HEK293 (cell line): Measurements from ENCODE around the gene FAM120C.
A peak's percentile ranks its signal among the peaks of the same experiment; 100 is the strongest.

ENCODE experiments used
- BCL6B ChIP-seq: fragments of 450-650 bp; formaldehyde crosslinking; IDR thresholded peaks from 2 replicates; pipeline ENCODE4 v1.5.1; 2017; ENCODE audit warnings: missing biosample characterization, missing genetic modification characterization
- GLI4 ChIP-seq: fragments of 450-650 bp; formaldehyde crosslinking; IDR thresholded peaks from 2 replicates; pipeline ENCODE4 v1.5.1; 2016; ENCODE audit warnings: missing biosample characterization, missing genetic modification characterization
- GLIS2 ChIP-seq: fragments of 450-650 bp; formaldehyde crosslinking; IDR thresholded peaks from 2 replicates; pipeline ENCODE4 v1.5.1; 2016; ENCODE audit warnings: missing biosample characterization, missing genetic modification characterization
- IKZF3 ChIP-seq: fragments of 450-650 bp; IDR thresholded peaks from 2 replicates; pipeline ENCODE4 v1.5.0; 2018; ENCODE audit warnings: missing biosample characterization, mild to moderate bottlenecking, missing genetic modification characterization, moderate library complexity
- KLF16 ChIP-seq: fragments of 450-650 bp; formaldehyde crosslinking; IDR thresholded peaks from 2 replicates; pipeline ENCODE4 v1.5.1; 2017; ENCODE audit warnings: missing biosample characterization, missing genetic modification characterization
- SCRT1 ChIP-seq: fragments of 450-650 bp; formaldehyde crosslinking; IDR thresholded peaks from 2 replicates; pipeline ENCODE4 v1.5.1; 2016; ENCODE audit warnings: missing biosample characterization, missing genetic modification characterization, borderline replicate concordance
- YY2 ChIP-seq: fragments of 450-650 bp; formaldehyde crosslinking; IDR thresholded peaks from 2 replicates; pipeline ENCODE4 v1.5.1; 2016; ENCODE audit warnings: missing biosample characterization, missing genetic modification characterization
- ZNF112 ChIP-seq: fragments of 450-650 bp; formaldehyde crosslinking; IDR thresholded peaks from 2 replicates; pipeline ENCODE4 v1.5.0; 2017; ENCODE audit warnings: missing biosample characterization, missing genetic modification characterization
- ZNF114 ChIP-seq: fragments of 450-650 bp; formaldehyde crosslinking; IDR thresholded peaks from 2 replicates; pipeline ENCODE4 v1.5.0; 2017; ENCODE audit warnings: missing biosample characterization, missing genetic modification characterization
- ZNF133 ChIP-seq: fragments of 450-650 bp; formaldehyde crosslinking; IDR thresholded peaks from 2 replicates; pipeline ENCODE4 v1.5.1; 2016; ENCODE audit warnings: missing biosample characterization, missing genetic modification characterization
- ZNF175 ChIP-seq: fragments of 450-650 bp; formaldehyde crosslinking; IDR thresholded peaks from 2 replicates; pipeline ENCODE4 v1.5.1; 2016; ENCODE audit warnings: missing biosample characterization, missing genetic modification characterization
- ZNF214 ChIP-seq: fragments of 450-650 bp; formaldehyde crosslinking; IDR thresholded peaks from 2 replicates; pipeline ENCODE4 v1.5.1; 2017; ENCODE audit warnings: missing biosample characterization, mild to moderate bottlenecking, missing genetic modification characterization, borderline replicate concordance
- ZNF223 ChIP-seq: fragments of 450-650 bp; formaldehyde crosslinking; IDR thresholded peaks from 2 replicates; pipeline ENCODE4 v1.5.1; 2016; ENCODE audit warnings: missing biosample characterization, missing genetic modification characterization
- ZNF248 ChIP-seq: fragments of 450-650 bp; formaldehyde crosslinking; IDR thresholded peaks from 2 replicates; pipeline ENCODE4 v1.5.1; 2017; ENCODE audit warnings: missing biosample characterization, missing genetic modification characterization
- ZNF274 ChIP-seq, 2 experiments: fragments of 200-500 bp in 1 of 2; fragments of 450-650 bp in 1 of 2; sonication (Bioruptor generic) in 1 of 2; formaldehyde crosslinking in 1 of 2; IDR thresholded peaks; 2 replicates each; pipeline versions ENCODE4 v1.5.1 to v1.6.1; 2014 to 2016; ENCODE audit warnings: borderline replicate concordance in 1 of 2, inconsistent platforms in 1 of 2, low read length in 1 of 2, missing biosample characterization in 1 of 2, missing genetic modification characterization in 1 of 2
- ZNF426 ChIP-seq: fragments of 450-650 bp; formaldehyde crosslinking; IDR thresholded peaks from 2 replicates; pipeline ENCODE4 v1.5.1; 2017; ENCODE audit warnings: missing biosample characterization, missing genetic modification characterization, mild to moderate bottlenecking, inconsistent platforms, moderate library complexity
- ZNF549 ChIP-seq: fragments of 450-650 bp; IDR thresholded peaks from 2 replicates; pipeline ENCODE4 v1.5.1; 2018; ENCODE audit warnings: missing biosample characterization, missing genetic modification characterization, mild to moderate bottlenecking, inconsistent platforms, moderate library complexity
- ZNF561 ChIP-seq: fragments of 450-650 bp; IDR thresholded peaks from 2 replicates; pipeline ENCODE4 v1.5.1; 2018; ENCODE audit warnings: missing biosample characterization, missing genetic modification characterization, borderline replicate concordance
- ZNF600 ChIP-seq: fragments of 450-650 bp; formaldehyde crosslinking; IDR thresholded peaks from 2 replicates; pipeline ENCODE4 v1.5.1; 2016; ENCODE audit warnings: missing biosample characterization, missing genetic modification characterization
- ZNF677 ChIP-seq: fragments of 450-650 bp; IDR thresholded peaks from 2 replicates; pipeline ENCODE4 v1.5.0; 2018; ENCODE audit warnings: missing biosample characterization, mild to moderate bottlenecking, missing genetic modification characterization, moderate library complexity
- ZNF701 ChIP-seq: fragments of 450-650 bp; formaldehyde crosslinking; IDR thresholded peaks from 2 replicates; pipeline ENCODE4 v1.5.1; 2016; ENCODE audit warnings: missing biosample characterization, missing genetic modification characterization
- ZNF776 ChIP-seq: fragments of 450-650 bp; formaldehyde crosslinking; IDR thresholded peaks from 2 replicates; pipeline ENCODE4 v1.5.0; 2017; ENCODE audit warnings: missing biosample characterization, missing genetic modification characterization, borderline replicate concordance
- ZNF792 ChIP-seq: fragments of 450-650 bp; formaldehyde crosslinking; IDR thresholded peaks from 2 replicates; pipeline ENCODE4 v1.5.1; 2016; ENCODE audit warnings: missing biosample characterization, missing genetic modification characterization
- ZNF843 ChIP-seq: fragments of 450-650 bp; formaldehyde crosslinking; IDR thresholded peaks from 2 replicates; pipeline ENCODE4 v1.5.1; 2016; ENCODE audit warnings: missing biosample characterization, missing genetic modification characterization
- TF ChIP-seq, protein P1 (sequence below): fragments of 450-650 bp; formaldehyde crosslinking; IDR thresholded peaks from 2 replicates; pipeline ENCODE4 v1.5.1; 2016; ENCODE audit warnings: missing biosample characterization, missing genetic modification characterization
- TF ChIP-seq, protein P2 (sequence below): fragments of 450-650 bp; formaldehyde crosslinking; IDR thresholded peaks from 2 replicates; pipeline ENCODE4 v1.5.1; 2016; ENCODE audit warnings: missing biosample characterization, missing genetic modification characterization
- TF ChIP-seq, protein P3 (sequence below): fragments of 450-650 bp; formaldehyde crosslinking; IDR thresholded peaks from 2 replicates; pipeline ENCODE4 v1.5.1; 2016; ENCODE audit warnings: missing biosample characterization, missing genetic modification characterization
- TF ChIP-seq, protein P4 (sequence below): fragments of 450-650 bp; formaldehyde crosslinking; IDR thresholded peaks from 2 replicates; pipeline ENCODE4 v1.5.1; 2016; ENCODE audit warnings: missing biosample characterization, missing genetic modification characterization

The FAM120C gene

DNA sequence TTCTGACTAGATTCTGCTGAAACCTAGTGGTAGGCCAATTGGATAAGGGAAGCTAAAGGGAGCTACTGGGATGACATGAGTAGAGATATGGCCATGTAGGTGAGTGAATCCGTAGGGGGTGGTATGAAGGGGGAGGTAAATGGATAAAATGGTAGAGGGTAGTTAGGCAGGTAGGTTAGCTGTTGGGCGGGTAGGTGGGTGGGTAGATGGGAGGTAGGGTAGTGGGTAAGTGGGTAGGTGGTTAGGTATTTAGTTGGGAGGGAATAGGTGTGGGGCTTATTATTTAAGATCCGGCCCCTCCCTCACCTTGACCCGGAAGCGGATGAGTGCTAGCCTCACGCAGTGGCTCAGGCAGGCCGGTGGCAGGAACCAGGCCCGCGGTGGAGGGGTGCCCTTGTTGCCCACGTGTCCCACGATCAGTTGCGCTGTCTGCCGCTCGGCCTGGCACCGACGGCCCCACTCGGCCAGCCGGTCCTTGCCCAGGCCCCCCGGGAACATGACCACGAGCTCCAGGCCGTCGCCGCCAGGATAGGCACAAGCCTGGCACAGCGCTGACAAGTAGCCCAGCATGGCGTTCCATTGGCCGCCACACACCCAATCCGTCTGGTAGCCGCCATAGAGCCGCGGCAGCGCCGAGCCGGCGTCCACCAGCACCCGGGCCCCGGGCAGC is 725 bp downstream of the FAM120C start (continued):
- TF ChIP-seq KLF16 (tag by site-specific recombination) (peak; percentile 49), ZNF112 (tag by site-specific recombination) (no peak), ZNF274 (IDR thresholded peaks at IDR 0.05; ENCODE audit: low read length) (no peak), ZNF274 (tag by site-specific recombination; IDR thresholded peaks at IDR 0.05; ENCODE audit: borderline replicate concordance) (no peak), ZNF701 (tag by site-specific recombination) (no peak), YY2 (peak; percentile 85), ZNF426 (tag by site-specific recombination) (no peak), ZNF549 (tag by site-specific recombination) (no peak), ZNF677 (tag by site-specific recombination) (no peak), GLIS2 (tag by site-specific recombination) (peak; percentile 58), SCRT1 (tag by site-specific recombination) (no peak), ZNF843 (tag by site-specific recombination) (no peak), ZNF792 (tag by site-specific recombination) (no peak), ZNF776 (tag by site-specific recombination) (no peak), ZNF214 (tag by site-specific recombination) (no peak), ZNF133 (tag by site-specific recombination) (no peak), ZNF600 (tag by site-specific recombination) (peak; percentile 93), ZNF561 (peak; percentile 73), ZNF248 (tag by site-specific recombination) (no peak), IKZF3 (tag by site-specific recombination) (no peak), ZNF175 (tag by site-specific recombination) (no peak), GLI4 (tag by site-specific recombination) (no peak), BCL6B (tag by site-specific recombination) (no peak), ZNF223 (tag by site-specific recombination) (peak; percentile 71; the same call in 1 of the 2 replicates), ZNF114 (tag by site-specific recombination) (no peak)
- TF ChIP-seq, protein P1, sequence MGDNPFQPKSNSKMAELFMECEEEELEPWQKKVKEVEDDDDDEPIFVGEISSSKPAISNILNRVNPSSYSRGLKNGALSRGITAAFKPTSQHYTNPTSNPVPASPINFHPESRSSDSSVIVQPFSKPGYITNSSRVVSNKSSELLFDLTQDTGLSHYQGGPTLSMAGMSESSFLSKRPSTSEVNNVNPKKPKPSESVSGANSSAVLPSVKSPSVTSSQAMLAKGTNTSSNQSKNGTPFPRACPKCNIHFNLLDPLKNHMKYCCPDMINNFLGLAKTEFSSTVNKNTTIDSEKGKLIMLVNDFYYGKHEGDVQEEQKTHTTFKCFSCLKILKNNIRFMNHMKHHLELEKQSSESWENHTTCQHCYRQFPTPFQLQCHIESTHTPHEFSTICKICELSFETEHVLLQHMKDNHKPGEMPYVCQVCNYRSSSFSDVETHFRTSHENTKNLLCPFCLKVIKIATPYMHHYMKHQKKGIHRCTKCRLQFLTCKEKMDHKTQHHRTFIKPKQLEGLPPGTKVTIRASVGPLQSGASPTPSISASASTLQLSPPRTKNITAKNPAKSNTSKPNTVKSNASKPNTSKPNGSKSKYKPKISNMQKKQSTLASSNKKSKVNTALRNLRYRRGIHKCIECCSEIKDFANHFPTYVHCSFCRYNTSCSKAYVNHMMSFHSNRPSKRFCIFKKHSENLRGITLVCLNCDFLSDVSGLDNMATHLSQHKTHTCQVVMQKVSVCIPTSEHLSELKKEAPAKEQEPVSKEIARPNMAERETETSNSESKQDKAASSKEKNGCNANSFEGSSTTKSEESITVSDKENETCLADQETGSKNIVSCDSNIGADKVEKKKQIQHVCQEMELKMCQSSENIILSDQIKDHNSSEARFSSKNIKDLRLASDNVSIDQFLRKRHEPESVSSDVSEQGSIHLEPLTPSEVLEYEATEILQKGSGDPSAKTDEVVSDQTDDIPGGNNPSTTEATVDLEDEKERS (tag by site-specific recombination): no peak
- TF ChIP-seq, protein P2, sequence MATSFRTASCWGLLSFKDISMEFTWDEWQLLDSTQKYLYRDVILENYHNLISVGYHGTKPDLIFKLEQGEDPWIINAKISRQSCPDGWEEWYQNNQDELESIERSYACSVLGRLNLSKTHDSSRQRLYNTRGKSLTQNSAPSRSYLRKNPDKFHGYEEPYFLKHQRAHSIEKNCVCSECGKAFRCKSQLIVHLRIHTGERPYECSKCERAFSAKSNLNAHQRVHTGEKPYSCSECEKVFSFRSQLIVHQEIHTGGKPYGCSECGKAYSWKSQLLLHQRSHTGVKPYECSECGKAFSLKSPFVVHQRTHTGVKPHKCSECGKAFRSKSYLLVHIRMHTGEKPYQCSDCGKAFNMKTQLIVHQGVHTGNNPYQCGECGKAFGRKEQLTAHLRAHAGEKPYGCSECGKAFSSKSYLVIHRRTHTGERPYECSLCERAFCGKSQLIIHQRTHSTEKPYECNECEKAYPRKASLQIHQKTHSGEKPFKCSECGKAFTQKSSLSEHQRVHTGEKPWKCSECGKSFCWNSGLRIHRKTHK: no peak
- TF ChIP-seq, protein P3, sequence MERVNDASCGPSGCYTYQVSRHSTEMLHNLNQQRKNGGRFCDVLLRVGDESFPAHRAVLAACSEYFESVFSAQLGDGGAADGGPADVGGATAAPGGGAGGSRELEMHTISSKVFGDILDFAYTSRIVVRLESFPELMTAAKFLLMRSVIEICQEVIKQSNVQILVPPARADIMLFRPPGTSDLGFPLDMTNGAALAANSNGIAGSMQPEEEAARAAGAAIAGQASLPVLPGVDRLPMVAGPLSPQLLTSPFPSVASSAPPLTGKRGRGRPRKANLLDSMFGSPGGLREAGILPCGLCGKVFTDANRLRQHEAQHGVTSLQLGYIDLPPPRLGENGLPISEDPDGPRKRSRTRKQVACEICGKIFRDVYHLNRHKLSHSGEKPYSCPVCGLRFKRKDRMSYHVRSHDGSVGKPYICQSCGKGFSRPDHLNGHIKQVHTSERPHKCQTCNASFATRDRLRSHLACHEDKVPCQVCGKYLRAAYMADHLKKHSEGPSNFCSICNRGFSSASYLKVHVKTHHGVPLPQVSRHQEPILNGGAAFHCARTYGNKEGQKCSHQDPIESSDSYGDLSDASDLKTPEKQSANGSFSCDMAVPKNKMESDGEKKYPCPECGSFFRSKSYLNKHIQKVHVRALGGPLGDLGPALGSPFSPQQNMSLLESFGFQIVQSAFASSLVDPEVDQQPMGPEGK: peak; percentile 92
- TF ChIP-seq, protein P4, sequence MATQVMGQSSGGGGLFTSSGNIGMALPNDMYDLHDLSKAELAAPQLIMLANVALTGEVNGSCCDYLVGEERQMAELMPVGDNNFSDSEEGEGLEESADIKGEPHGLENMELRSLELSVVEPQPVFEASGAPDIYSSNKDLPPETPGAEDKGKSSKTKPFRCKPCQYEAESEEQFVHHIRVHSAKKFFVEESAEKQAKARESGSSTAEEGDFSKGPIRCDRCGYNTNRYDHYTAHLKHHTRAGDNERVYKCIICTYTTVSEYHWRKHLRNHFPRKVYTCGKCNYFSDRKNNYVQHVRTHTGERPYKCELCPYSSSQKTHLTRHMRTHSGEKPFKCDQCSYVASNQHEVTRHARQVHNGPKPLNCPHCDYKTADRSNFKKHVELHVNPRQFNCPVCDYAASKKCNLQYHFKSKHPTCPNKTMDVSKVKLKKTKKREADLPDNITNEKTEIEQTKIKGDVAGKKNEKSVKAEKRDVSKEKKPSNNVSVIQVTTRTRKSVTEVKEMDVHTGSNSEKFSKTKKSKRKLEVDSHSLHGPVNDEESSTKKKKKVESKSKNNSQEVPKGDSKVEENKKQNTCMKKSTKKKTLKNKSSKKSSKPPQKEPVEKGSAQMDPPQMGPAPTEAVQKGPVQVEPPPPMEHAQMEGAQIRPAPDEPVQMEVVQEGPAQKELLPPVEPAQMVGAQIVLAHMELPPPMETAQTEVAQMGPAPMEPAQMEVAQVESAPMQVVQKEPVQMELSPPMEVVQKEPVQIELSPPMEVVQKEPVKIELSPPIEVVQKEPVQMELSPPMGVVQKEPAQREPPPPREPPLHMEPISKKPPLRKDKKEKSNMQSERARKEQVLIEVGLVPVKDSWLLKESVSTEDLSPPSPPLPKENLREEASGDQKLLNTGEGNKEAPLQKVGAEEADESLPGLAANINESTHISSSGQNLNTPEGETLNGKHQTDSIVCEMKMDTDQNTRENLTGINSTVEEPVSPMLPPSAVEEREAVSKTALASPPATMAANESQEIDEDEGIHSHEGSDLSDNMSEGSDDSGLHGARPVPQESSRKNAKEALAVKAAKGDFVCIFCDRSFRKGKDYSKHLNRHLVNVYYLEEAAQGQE (tag by site-specific recombination): no peak
